Inferior parietal cortex (tissue), 1 donor: ENCODE data around the gene HMCN2.
"Not testable (repeated sequence)": the region's sequence is repeated elsewhere in the genome, so short reads cannot be mapped to it uniquely, and the experiment has no call there.

Experiments
- DNase-seq: peaks from one replicate; pipeline ENCODE4 v3.0.0-alpha.2; 2016; ENCODE audit errors: extremely low spot score

The HMCN2 gene

GRCh38 chr9:130432362-130432761 lies 166.8 kb downstream of the HMCN2 start:
- DNase-seq = no peak

GRCh38 chr9:130432796-130433167 lies 167.2 kb downstream of the HMCN2 start:
- no peak for DNase-seq

- no peak for DNase-seq
Measured at GRCh38 chr9:130433168-130433946, 167.8 kb downstream of the HMCN2 start.

- no peak for DNase-seq
Measured at GRCh38 chr9:130433947-130434262, 168.3 kb downstream of the HMCN2 start.

GRCh38 chr9:130434656-130435055 lies 169.1 kb downstream of the HMCN2 start:
- not testable (repeated sequence) for DNase-seq

GRCh38 chr9:130437011-130437789 lies 171.6 kb downstream of the HMCN2 start:
- no peak for DNase-seq

- no peak for DNase-seq
Measured at GRCh38 chr9:130438382-130438981, 172.9 kb downstream of the HMCN2 start.

GRCh38 chr9:130441031-130441430 lies 175.5 kb downstream of the HMCN2 start:
- no peak for DNase-seq

GRCh38 chr9:130442746-130443455 lies 177.3 kb downstream of the HMCN2 start:
- DNase-seq = no peak

GRCh38 chr9:130443456-130443801 lies 177.9 kb downstream of the HMCN2 start:
- DNase-seq = no peak

GRCh38 chr9:130443840-130444492 lies 178.4 kb downstream of the HMCN2 start:
- no peak for DNase-seq

GRCh38 chr9:130444565-130445221 lies 179.1 kb downstream of the HMCN2 start, which contains the start of gene ASS1:
Gene ASS1 (plus strand): TSS chr9:130444961. CDS start chr9:130452229, 7,268 bp downstream.
- DNase-seq = no peak

- DNase-seq = no peak
Measured at GRCh38 chr9:130445268-130445983, 179.9 kb downstream of the HMCN2 start.

GRCh38 chr9:130446101-130446861 lies 180.7 kb downstream of the HMCN2 start:
- no peak for DNase-seq

- DNase-seq = no peak
Measured at GRCh38 chr9:130447193-130447816, 181.7 kb downstream of the HMCN2 start.

- DNase-seq = no peak
Measured at GRCh38 chr9:130448035-130448624, 182.6 kb downstream of the HMCN2 start.

GRCh38 chr9:130448771-130449603 lies 183.4 kb downstream of the HMCN2 start:
- no peak for DNase-seq
